ENCODE measurements around the gene AURKAIP1.

DNA sequence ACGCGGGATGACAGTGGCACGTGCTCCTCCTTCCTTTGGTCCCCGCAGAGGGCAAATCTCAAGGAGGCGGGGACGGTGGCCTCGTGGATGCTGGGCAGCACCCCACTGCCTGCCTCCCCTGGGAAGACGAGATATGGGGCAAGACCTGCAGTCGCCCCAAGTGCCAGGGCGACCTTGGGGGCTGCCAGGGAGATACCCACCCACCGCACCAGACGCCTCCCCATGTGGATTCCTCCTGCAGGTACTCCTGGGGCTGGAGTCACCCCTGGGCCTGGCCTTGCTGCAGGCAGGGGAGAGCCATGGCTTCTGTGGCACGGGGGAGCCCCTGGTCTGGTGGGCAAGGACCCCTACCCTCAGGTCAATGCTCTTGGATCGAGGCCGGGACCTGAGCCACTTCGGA lies 5.9 kb upstream of the AURKAIP1 start:
- TF ChIP-seq ZFP3 (CRISPR knock-in tag; IDR thresholded peaks at IDR 0.05): no peak
- TF ChIP-seq, protein P1, sequence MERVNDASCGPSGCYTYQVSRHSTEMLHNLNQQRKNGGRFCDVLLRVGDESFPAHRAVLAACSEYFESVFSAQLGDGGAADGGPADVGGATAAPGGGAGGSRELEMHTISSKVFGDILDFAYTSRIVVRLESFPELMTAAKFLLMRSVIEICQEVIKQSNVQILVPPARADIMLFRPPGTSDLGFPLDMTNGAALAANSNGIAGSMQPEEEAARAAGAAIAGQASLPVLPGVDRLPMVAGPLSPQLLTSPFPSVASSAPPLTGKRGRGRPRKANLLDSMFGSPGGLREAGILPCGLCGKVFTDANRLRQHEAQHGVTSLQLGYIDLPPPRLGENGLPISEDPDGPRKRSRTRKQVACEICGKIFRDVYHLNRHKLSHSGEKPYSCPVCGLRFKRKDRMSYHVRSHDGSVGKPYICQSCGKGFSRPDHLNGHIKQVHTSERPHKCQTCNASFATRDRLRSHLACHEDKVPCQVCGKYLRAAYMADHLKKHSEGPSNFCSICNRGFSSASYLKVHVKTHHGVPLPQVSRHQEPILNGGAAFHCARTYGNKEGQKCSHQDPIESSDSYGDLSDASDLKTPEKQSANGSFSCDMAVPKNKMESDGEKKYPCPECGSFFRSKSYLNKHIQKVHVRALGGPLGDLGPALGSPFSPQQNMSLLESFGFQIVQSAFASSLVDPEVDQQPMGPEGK (CRISPR knock-in tag; IDR thresholded peaks at IDR 0.05; ENCODE audit: borderline replicate concordance): no peak
- TF ChIP-seq, protein P2, sequence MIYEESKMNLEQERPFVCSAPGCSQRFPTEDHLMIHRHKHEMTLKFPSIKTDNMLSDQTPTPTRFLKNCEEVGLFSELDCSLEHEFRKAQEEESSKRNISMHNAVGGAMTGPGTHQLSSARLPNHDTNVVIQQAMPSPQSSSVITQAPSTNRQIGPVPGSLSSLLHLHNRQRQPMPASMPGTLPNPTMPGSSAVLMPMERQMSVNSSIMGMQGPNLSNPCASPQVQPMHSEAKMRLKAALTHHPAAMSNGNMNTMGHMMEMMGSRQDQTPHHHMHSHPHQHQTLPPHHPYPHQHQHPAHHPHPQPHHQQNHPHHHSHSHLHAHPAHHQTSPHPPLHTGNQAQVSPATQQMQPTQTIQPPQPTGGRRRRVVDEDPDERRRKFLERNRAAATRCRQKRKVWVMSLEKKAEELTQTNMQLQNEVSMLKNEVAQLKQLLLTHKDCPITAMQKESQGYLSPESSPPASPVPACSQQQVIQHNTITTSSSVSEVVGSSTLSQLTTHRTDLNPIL (CRISPR knock-in tag; IDR thresholded peaks at IDR 0.05; ENCODE audit: low read depth): no peak
- no peak for TF ChIP-seq TOX (CRISPR knock-in tag; IDR thresholded peaks at IDR 0.05; ENCODE audit: borderline replicate concordance)
- no peak for TF ChIP-seq OSR1 (CRISPR knock-in tag; IDR thresholded peaks at IDR 0.05)
- TF ChIP-seq RARB (CRISPR knock-in tag; IDR thresholded peaks at IDR 0.05): no peak
- no peak for TF ChIP-seq GLIS3 (CRISPR knock-in tag; IDR thresholded peaks at IDR 0.05)
- TF ChIP-seq ISL1 (CRISPR knock-in tag; IDR thresholded peaks at IDR 0.05): no peak
- TF ChIP-seq ZC3H10 (CRISPR knock-in tag; IDR thresholded peaks at IDR 0.05): no peak
- no peak for TF ChIP-seq BACH2 (CRISPR knock-in tag; IDR thresholded peaks at IDR 0.05; ENCODE audit: borderline replicate concordance)
- TF ChIP-seq ARNTL (CRISPR knock-in tag; IDR thresholded peaks at IDR 0.05; ENCODE audit: borderline replicate concordance, low read depth): no peak
- no peak for TF ChIP-seq CSDC2 (CRISPR knock-in tag; IDR thresholded peaks at IDR 0.05)
- no peak for TF ChIP-seq ESRRG (CRISPR knock-in tag; IDR thresholded peaks at IDR 0.05)

Measured in SK-N-SH treated with all-trans-retinoic acid at 6 μM for 48 hours (cell line).